Measurements from ENCODE around the gene RFNG. TPM values are rescaled to one million over a fixed set of nuclear protein-coding genes. Genes with fewer than 3 reads are reported as not detected.

The RFNG gene
- total and polyA plus RNA-seq, 2 of the 13 experiments (the other 11 are each of a cell fraction or from before 2014, with no cell fraction given), result 61.4 to 64.0 TPM

DNA sequence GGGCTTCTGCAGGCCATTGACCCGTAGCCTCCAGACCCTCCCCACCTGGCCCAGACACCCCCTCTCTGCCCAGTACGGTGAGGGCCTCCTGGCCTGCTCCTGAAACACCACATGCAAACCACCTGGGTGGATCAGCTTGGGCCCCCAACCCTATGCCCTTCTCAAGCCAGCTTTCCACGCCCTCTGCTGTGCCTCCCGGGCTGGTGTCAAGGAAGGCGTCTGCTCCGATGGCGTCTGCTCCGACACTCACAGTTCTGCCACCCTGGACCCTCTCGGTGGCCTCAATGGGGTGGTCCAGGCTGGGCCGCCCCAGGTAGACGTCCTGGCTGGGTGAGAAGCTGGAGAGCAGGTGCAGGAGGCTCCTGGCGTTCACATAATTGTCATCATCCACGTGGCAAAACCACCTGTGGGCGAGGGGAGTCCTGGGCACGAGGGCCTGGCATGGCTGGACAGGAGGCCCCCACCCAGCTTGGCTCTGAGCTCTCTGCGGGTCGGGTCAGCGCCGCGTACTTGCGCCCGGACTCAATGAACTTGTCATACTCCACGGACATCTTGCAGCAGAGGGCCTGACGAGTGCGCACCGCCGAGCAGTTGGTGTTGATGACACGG is 1.4 kb downstream of the RFNG start (continued):
- TF ChIP-seq, protein P1, sequence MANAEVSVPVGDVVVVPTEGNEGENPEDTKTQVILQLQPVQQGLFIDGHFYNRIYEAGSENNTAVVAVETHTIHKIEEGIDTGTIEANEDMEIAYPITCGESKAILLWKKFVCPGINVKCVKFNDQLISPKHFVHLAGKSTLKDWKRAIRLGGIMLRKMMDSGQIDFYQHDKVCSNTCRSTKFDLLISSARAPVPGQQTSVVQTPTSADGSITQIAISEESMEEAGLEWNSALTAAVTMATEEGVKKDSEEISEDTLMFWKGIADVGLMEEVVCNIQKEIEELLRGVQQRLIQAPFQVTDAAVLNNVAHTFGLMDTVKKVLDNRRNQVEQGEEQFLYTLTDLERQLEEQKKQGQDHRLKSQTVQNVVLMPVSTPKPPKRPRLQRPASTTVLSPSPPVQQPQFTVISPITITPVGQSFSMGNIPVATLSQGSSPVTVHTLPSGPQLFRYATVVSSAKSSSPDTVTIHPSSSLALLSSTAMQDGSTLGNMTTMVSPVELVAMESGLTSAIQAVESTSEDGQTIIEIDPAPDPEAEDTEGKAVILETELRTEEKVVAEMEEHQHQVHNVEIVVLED (CRISPR knock-in tag; IDR thresholded peaks at IDR 0.05; ENCODE audit: borderline replicate concordance), result 0 out of 2 replicates have a peak, but pooled peaks have one; percentile 18
- TF ChIP-seq ZNF879 (CRISPR knock-in tag; IDR thresholded peaks at IDR 0.05) (no peak), ZNF678 (CRISPR knock-in tag; IDR thresholded peaks at IDR 0.05) (no peak), POLR2G (IDR thresholded peaks at IDR 0.05; ENCODE audit: low read depth, low read length) (no peak), MED13 (CRISPR knock-in tag; IDR thresholded peaks at IDR 0.05) (no peak), RBM22 (optimal IDR thresholded peaks at IDR 0.05; ENCODE audit: low read length) (no peak), NR1H2 (CRISPR knock-in tag; IDR thresholded peaks at IDR 0.05; ENCODE audit: borderline replicate concordance, low read depth) (no peak), REXO4 (CRISPR knock-in tag; IDR thresholded peaks at IDR 0.05; ENCODE audit: borderline replicate concordance) (no peak), DNMT1 (CRISPR knock-in tag; IDR thresholded peaks at IDR 0.05) (no peak), ZKSCAN1 (IDR thresholded peaks at IDR 0.05; ENCODE audit: low read length) (no peak)
- TF ChIP-seq, protein P2, sequence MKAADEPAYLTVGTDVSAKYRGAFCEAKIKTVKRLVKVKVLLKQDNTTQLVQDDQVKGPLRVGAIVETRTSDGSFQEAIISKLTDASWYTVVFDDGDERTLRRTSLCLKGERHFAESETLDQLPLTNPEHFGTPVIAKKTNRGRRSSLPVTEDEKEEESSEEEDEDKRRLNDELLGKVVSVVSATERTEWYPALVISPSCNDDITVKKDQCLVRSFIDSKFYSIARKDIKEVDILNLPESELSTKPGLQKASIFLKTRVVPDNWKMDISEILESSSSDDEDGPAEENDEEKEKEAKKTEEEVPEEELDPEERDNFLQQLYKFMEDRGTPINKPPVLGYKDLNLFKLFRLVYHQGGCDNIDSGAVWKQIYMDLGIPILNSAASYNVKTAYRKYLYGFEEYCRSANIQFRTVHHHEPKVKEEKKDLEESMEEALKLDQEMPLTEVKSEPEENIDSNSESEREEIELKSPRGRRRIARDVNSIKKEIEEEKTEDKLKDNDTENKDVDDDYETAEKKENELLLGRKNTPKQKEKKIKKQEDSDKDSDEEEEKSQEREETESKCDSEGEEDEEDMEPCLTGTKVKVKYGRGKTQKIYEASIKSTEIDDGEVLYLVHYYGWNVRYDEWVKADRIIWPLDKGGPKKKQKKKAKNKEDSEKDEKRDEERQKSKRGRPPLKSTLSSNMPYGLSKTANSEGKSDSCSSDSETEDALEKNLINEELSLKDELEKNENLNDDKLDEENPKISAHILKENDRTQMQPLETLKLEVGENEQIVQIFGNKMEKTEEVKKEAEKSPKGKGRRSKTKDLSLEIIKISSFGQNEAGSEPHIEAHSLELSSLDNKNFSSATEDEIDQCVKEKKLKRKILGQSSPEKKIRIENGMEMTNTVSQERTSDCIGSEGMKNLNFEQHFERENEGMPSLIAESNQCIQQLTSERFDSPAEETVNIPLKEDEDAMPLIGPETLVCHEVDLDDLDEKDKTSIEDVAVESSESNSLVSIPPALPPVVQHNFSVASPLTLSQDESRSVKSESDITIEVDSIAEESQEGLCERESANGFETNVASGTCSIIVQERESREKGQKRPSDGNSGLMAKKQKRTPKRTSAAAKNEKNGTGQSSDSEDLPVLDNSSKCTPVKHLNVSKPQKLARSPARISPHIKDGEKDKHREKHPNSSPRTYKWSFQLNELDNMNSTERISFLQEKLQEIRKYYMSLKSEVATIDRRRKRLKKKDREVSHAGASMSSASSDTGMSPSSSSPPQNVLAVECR (CRISPR knock-in tag; IDR thresholded peaks at IDR 0.05; ENCODE audit: borderline replicate concordance), result no peak
- TF ChIP-seq, protein P3, sequence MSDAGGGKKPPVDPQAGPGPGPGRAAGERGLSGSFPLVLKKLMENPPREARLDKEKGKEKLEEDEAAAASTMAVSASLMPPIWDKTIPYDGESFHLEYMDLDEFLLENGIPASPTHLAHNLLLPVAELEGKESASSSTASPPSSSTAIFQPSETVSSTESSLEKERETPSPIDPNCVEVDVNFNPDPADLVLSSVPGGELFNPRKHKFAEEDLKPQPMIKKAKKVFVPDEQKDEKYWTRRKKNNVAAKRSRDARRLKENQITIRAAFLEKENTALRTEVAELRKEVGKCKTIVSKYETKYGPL (CRISPR knock-in tag; IDR thresholded peaks at IDR 0.05), result no peak
- TF ChIP-seq, protein P4, sequence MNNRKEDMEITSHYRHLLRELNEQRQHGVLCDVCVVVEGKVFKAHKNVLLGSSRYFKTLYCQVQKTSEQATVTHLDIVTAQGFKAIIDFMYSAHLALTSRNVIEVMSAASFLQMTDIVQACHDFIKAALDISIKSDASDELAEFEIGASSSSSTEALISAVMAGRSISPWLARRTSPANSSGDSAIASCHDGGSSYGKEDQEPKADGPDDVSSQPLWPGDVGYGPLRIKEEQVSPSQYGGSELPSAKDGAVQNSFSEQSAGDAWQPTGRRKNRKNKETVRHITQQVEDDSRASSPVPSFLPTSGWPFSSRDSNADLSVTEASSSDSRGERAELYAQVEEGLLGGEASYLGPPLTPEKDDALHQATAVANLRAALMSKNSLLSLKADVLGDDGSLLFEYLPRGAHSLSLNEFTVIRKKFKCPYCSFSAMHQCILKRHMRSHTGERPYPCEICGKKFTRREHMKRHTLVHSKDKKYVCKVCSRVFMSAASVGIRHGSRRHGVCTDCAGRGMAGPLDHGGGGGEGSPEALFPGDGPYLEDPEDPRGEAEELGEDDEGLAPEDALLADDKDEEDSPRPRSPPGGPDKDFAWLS (CRISPR knock-in tag; IDR thresholded peaks at IDR 0.05; ENCODE audit: borderline replicate concordance), result no peak
- TF ChIP-seq, protein P5, sequence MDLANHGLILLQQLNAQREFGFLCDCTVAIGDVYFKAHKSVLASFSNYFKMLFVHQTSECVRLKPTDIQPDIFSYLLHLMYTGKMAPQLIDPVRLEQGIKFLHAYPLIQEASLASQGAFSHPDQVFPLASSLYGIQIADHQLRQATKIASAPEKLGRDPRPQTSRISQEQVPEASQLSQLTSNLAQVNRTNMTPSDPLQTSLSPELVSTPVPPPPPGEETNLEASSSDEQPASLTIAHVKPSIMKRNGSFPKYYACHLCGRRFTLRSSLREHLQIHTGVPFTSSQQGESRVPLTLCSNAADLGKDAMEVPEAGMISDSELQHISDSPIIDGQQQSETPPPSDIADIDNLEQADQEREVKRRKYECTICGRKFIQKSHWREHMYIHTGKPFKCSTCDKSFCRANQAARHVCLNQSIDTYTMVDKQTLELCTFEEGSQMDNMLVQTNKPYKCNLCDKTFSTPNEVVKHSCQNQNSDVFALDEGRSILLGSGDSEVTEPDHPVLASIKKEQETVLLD (CRISPR knock-in tag; IDR thresholded peaks at IDR 0.05; ENCODE audit: low read depth), result no peak
- TF ChIP-seq, protein P6, sequence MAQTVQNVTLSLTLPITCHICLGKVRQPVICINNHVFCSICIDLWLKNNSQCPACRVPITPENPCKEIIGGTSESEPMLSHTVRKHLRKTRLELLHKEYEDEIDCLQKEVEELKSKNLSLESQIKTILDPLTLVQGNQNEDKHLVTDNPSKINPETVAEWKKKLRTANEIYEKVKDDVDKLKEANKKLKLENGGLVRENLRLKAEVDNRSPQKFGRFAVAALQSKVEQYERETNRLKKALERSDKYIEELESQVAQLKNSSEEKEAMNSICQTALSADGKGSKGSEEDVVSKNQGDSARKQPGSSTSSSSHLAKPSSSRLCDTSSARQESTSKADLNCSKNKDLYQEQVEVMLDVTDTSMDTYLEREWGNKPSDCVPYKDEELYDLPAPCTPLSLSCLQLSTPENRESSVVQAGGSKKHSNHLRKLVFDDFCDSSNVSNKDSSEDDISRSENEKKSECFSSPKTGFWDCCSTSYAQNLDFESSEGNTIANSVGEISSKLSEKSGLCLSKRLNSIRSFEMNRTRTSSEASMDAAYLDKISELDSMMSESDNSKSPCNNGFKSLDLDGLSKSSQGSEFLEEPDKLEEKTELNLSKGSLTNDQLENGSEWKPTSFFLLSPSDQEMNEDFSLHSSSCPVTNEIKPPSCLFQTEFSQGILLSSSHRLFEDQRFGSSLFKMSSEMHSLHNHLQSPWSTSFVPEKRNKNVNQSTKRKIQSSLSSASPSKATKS (CRISPR knock-in tag; IDR thresholded peaks at IDR 0.05), result no peak
